Upper lobe of left lung (tissue), 6 donors: ENCODE measurements around the gene RNF125. TPM values are rescaled to one million over a fixed set of nuclear protein-coding genes. Genes with fewer than 3 reads are reported as not detected.
A peak's percentile ranks its signal among the peaks of the same experiment; 100 is the strongest.
"Not testable (repeated sequence)": the region's sequence is repeated elsewhere in the genome, so short reads cannot be mapped to it uniquely, and the experiment has no call there.

ENCODE experiments used
- ATAC-seq, 2 donors: fragments of 200-7000 bp; cut with Tn5 transposase; one replicate each; pipeline ENCODE4 v1.9.1; 2022; ENCODE audit warnings: mild to moderate bottlenecking in 2 of 2, moderate library complexity in 2 of 2; ENCODE audit not compliant: low FRiP score in 2 of 2
- DNase-seq, 2 donors: peaks; one replicate each; pipeline ENCODE4 v3.0.0-alpha.2; 2019 to 2020
- H3K27ac ChIP-seq, 4 donors: fragments of 200-600 bp; sonication (generic); one replicate each; pipeline ENCODE4 v1.5.1; 2016 to 2019
- H3K27me3 ChIP-seq, 4 donors: fragments of 200-600 bp; sonication (generic); one replicate each; pipeline ENCODE4 v1.5.1; 2017 to 2019
- H3K36me3 ChIP-seq, 4 donors: fragments of 200-600 bp; sonication (generic); one replicate each; pipeline ENCODE4 v1.5.1; 2016 to 2019
- H3K4me1 ChIP-seq, 4 donors: fragments of 200-600 bp; sonication (generic); one replicate each; pipeline ENCODE4 v1.5.1; 2018 to 2019
- H3K4me3 ChIP-seq, 4 donors: fragments of 200-600 bp; sonication (generic); one replicate each; pipeline ENCODE4 v1.5.1; 2017 to 2019; ENCODE audit warnings: mild to moderate bottlenecking in 2 of 4, moderate library complexity in 1 of 4
- H3K9me3 ChIP-seq, 4 donors: fragments of 200-600 bp; sonication (generic); one replicate each; pipeline ENCODE4 v1.5.1; 2018 to 2019
- CTCF ChIP-seq, 6 experiments: fragments of 450-650 bp in 4 of 6; fragments of 200-600 bp in 2 of 6; sonication (generic) in 2 of 6; IDR thresholded peaks; one replicate each; pipeline ENCODE4 v1.5.1; 2016 to 2019; ENCODE audit warnings: antibody characterized with exemption in 6 of 6
- EP300 ChIP-seq, 4 donors: sonication (generic); formaldehyde crosslinking; IDR thresholded peaks; one replicate each; pipeline ENCODE4 v1.5.1; 2017; ENCODE audit warnings: antibody characterized with exemption in 4 of 4, control low read depth in 2 of 4
- POLR2A ChIP-seq, 4 donors: fragments of 450-650 bp; IDR thresholded peaks; one replicate each; pipeline ENCODE4 v1.5.1; 2016 to 2017; ENCODE audit warnings: antibody characterized with exemption in 4 of 4, mild to moderate bottlenecking in 2 of 4
- POLR2AphosphoS5 ChIP-seq, 2 donors: sonication (generic); formaldehyde crosslinking; IDR thresholded peaks; one replicate each; pipeline ENCODE4 v1.5.1; 2017; ENCODE audit warnings: antibody characterized with exemption in 2 of 2
- WGBS, 2 donors: methylation state at CpG; one replicate each; pipeline ENCODE4 v1.1.5; 2017 to 2018; 5-methylcytosine and 5-hydroxymethylcytosine counted together
- total RNA-seq, 6 donors: library from RNA; depleted of rRNA in 4 of 6; stranded (reverse); fragments of >200 nt in 4 of 6; gene quantifications; one replicate each; pipeline versions ENCODE4 v1.1.0 to v1.2.1, GENCODE V29; 2016 to 2021
- donor health status: DM: no; HTN: no; CAD: no; lungs with moderate emphysema.
- donor health status: DM: no; HTN: yes; CAD: no; lungs with severe emphysema.

The RNF125 gene
- total RNA-seq, 6 donors from 2014 or later: 3.3 to 5.6 (median 4.9) TPM

GRCh38 chr18:31983976-31984375 is 34.6 kb upstream of the RNF125 start:
- H3K27me3 ChIP-seq: no peaks in the 10 kb centered on the region
- no peak overlapping the region for H3K27ac ChIP-seq
- H3K36me3 ChIP-seq: no peaks in the 10 kb centered on the region
- WGBS, 2 donors: 51 to 63% methylated on average over 5 of the region's 5 CpGs
- no peak for DNase-seq
- TF ChIP-seq CTCF (IDR thresholded peaks at IDR 0.05): no peak
- no peak for TF ChIP-seq EP300 (IDR thresholded peaks at IDR 0.05)
- TF ChIP-seq POLR2A (IDR thresholded peaks at IDR 0.05): no peak
- TF ChIP-seq POLR2AphosphoS5 (IDR thresholded peaks at IDR 0.05): no peak
- no peak for ATAC-seq
- H3K4me3 ChIP-seq: no peak overlapping the region
- H3K4me1 ChIP-seq: peaks cover 6 to 11% (median 9%) of the 10 kb centered on the region in 4 donors
- H3K9me3 ChIP-seq: no peaks in the 10 kb centered on the region

- ATAC-seq: no peak
- Histone ChIP-seq H3K4me3 (no peak overlapping the region), H3K27ac (no peak overlapping the region), H3K4me1 (peaks cover 5 to 10% (median 7%) of the 10 kb centered on the region in 4 donors), H3K9me3 (no peaks in the 10 kb centered on the region), H3K36me3 (no peaks in the 10 kb centered on the region), H3K27me3 (no peaks in the 10 kb centered on the region)
- no peak for TF ChIP-seq EP300 (IDR thresholded peaks at IDR 0.05)
- TF ChIP-seq POLR2AphosphoS5 (IDR thresholded peaks at IDR 0.05): no peak
- no peak for TF ChIP-seq POLR2A (IDR thresholded peaks at IDR 0.05)
- TF ChIP-seq CTCF (IDR thresholded peaks at IDR 0.05): no peak
- WGBS, 2 donors: 94 to 95% methylated on average over 2 of the region's 2 CpGs
- DNase-seq: no peak
Observed at GRCh38 chr18:31990823-31991222, 27.8 kb upstream of the RNF125 start.

- H3K27ac ChIP-seq: no peak overlapping the region
- H3K36me3 ChIP-seq: no peaks in the 10 kb centered on the region
- WGBS, 2 donors: 89 to 95% methylated on average over 7 of the region's 7 CpGs
- ATAC-seq: no peak
- no peaks in the 10 kb centered on the region for H3K9me3 ChIP-seq
- H3K27me3 ChIP-seq: no peaks in the 10 kb centered on the region
- TF ChIP-seq EP300 (IDR thresholded peaks at IDR 0.05) (no peak), POLR2A (IDR thresholded peaks at IDR 0.05) (no peak), POLR2AphosphoS5 (IDR thresholded peaks at IDR 0.05) (no peak), CTCF (IDR thresholded peaks at IDR 0.05) (no peak)
- no peak overlapping the region for H3K4me3 ChIP-seq
- DNase-seq: no peak
- peaks cover 0 to 2% (median 0%) of the 10 kb centered on the region in 4 donors for H3K4me1 ChIP-seq
Observed at GRCh38 chr18:31996007-31996406, 22.6 kb upstream of the RNF125 start.

GRCh38 chr18:31998880-31999412 is 19.7 kb upstream of the RNF125 start:
- Histone ChIP-seq H3K36me3 (no peaks in the 10 kb centered on the region), H3K4me3 (no peak overlapping the region), H3K9me3 (no peaks in the 10 kb centered on the region), H3K27me3 (no peaks in the 10 kb centered on the region), H3K27ac (no peak overlapping the region), H3K4me1 (no peaks in the 10 kb centered on the region)
- TF ChIP-seq EP300 (IDR thresholded peaks at IDR 0.05): no peak
- TF ChIP-seq CTCF (IDR thresholded peaks at IDR 0.05): no peak
- TF ChIP-seq POLR2AphosphoS5 (IDR thresholded peaks at IDR 0.05): no peak
- no peak for TF ChIP-seq POLR2A (IDR thresholded peaks at IDR 0.05)
- ATAC-seq (peak in 1 of 2 donors; percentile 55), DNase-seq (no peak)
- WGBS, 2 donors: 59 to 69% methylated on average over 5 of the region's 5 CpGs

- not testable (repeated sequence) for H3K36me3 ChIP-seq, DNase-seq, H3K4me3 ChIP-seq, ATAC-seq, H3K4me1 ChIP-seq, H3K9me3 ChIP-seq, H3K27me3 ChIP-seq, H3K27ac ChIP-seq
- WGBS, 2 donors: 90 to 95% methylated on average over 7 of the region's 7 CpGs
Observed at GRCh38 chr18:32001141-32001540, 17.5 kb upstream of the RNF125 start.

- not testable (repeated sequence) for H3K9me3 ChIP-seq, H3K4me1 ChIP-seq, ATAC-seq, H3K36me3 ChIP-seq, H3K4me3 ChIP-seq, DNase-seq, H3K27ac ChIP-seq, H3K27me3 ChIP-seq
- WGBS, 2 donors: 60 to 67% methylated on average over 2 of the region's 2 CpGs
Observed at GRCh38 chr18:32003822-32004221, 14.8 kb upstream of the RNF125 start.
